Colon (tissue), 2 donors: ENCODE data around the gene TEX28.
"Not testable (repeated sequence)": the region's sequence is repeated elsewhere in the genome, so short reads cannot be mapped to it uniquely, and the experiment has no call there.

Source experiments
- FAIRE-seq: peaks from 2 replicates; lab custom pipeline; 2012; peaks lifted over from hg19 to GRCh38; lab: Jason Lieb, UNC
- donor health status: control.
- donor health status: control.

Gene TEX28

GRCh38 chrX:154310616-154311536, 16.0 kb upstream of the TEX28 start:
- no peak for FAIRE-seq

- no peak for FAIRE-seq
Observed at GRCh38 chrX:154309041-154309775, 14.3 kb upstream of the TEX28 start.

- FAIRE-seq = no peak
Observed at GRCh38 chrX:154308108-154308946, 13.4 kb upstream of the TEX28 start.

- no peak for FAIRE-seq
Observed at GRCh38 chrX:154307202-154307601, 12.3 kb upstream of the TEX28 start.

GRCh38 chrX:154305541-154306205, 10.7 kb upstream of the TEX28 start:
- FAIRE-seq = no peak

- FAIRE-seq = no peak
Observed at GRCh38 chrX:154304846-154305245, 9.9 kb upstream of the TEX28 start.

GRCh38 chrX:154303476-154303875, 8.6 kb upstream of the TEX28 start:
- FAIRE-seq = no peak

GRCh38 chrX:154302998-154303397, 8.1 kb upstream of the TEX28 start:
- FAIRE-seq = not testable (repeated sequence)

- FAIRE-seq = no peak
Observed at GRCh38 chrX:154300816-154301215, 5.9 kb upstream of the TEX28 start.

- no peak for FAIRE-seq
Observed at GRCh38 chrX:154298312-154298711, 3.4 kb upstream of the TEX28 start.

- no peak for FAIRE-seq
Observed at GRCh38 chrX:154296731-154297130, 1.8 kb upstream of the TEX28 start.

- FAIRE-seq = no peak
Observed at GRCh38 chrX:154295664-154296310, 863 bp upstream of the TEX28 start, which contains the start of gene TKTL1. Gene TKTL1 (plus strand): TSS chrX:154295795. CDS start chrX:154295860, 65 bp downstream.

GRCh38 chrX:154286406-154286805, 8.5 kb downstream of the TEX28 start:
- FAIRE-seq = not testable (repeated sequence)

GRCh38 chrX:154284489-154285338, 10.2 kb downstream of the TEX28 start:
- not testable (repeated sequence) for FAIRE-seq

- not testable (repeated sequence) for FAIRE-seq
Observed at GRCh38 chrX:154269245-154269644, 25.7 kb downstream of the TEX28 start.

GRCh38 chrX:154263072-154263471, 31.9 kb downstream of the TEX28 start:
- FAIRE-seq = not testable (repeated sequence)

GRCh38 chrX:154258711-154259110, 36.2 kb downstream of the TEX28 start:
- not testable (repeated sequence) for FAIRE-seq

- not testable (repeated sequence) for FAIRE-seq
Observed at GRCh38 chrX:154257282-154257681, 37.6 kb downstream of the TEX28 start, which contains the start of gene OPN1MW3. Gene OPN1MW3 (plus strand): TSS chrX:154257582. CDS start chrX:154257620, 38 bp downstream.

- not testable (repeated sequence) for FAIRE-seq
Observed at GRCh38 chrX:154248076-154248475, 46.8 kb downstream of the TEX28 start.
